ENCODE results near the gene FGF19. TPM values are rescaled to one million over a fixed set of nuclear protein-coding genes. Genes with fewer than 3 reads are reported as not detected.

Gene FGF19
- total RNA-seq, 2 donors from 2014 or later: 0.37 to 0.40 TPM

DNA sequence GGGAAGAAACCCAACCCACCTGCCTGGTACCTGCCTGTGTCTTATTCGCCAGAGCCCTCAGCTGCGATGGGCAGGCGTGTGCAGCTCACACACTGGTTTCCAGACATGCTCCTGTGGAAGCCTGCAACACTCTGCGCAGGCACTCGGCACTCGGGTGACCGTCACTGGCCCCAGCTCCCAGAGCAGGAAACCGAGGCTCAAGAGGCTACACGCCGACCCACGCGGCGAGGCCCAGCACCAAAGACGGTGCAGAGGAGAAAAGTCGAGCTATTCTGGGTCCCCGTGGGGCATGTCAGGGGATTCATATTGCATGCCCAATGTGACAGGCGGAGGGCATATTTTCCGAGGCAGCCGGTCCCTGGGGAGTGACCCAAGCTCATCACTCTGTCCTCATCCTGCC lies 11.6 kb upstream of the FGF19 start:
- no peaks in the 10 kb centered on the region for H3K36me3 Mint-ChIP-seq (ENCODE audit: low read depth)
- no peak for DNase-seq
- H3K4me3 Mint-ChIP-seq: no peak overlapping the region
- Histone ChIP-seq H3K27me3 (ENCODE audit: control insufficient read depth, insufficient read depth, low read length, poor library complexity, severe bottlenecking) (peaks cover 15% of the 10 kb centered on the region), H3K27ac (ENCODE audit: low read depth, low read length) (no peak overlapping the region), H3K9me3 (ENCODE audit: control insufficient read depth, low read length) (no peaks in the 10 kb centered on the region), H3K36me3 (ENCODE audit: control insufficient read depth, insufficient read depth, low read length) (no peaks in the 10 kb centered on the region), H3K4me1 (ENCODE audit: control insufficient read depth, insufficient read depth, low read length) (no peaks in the 10 kb centered on the region), H3K4me3 (ENCODE audit: low read length) (no peak overlapping the region), H3K9ac (ENCODE audit: extremely low read depth, low read length, poor library complexity, severe bottlenecking) (no peak overlapping the region)
- H3K27ac Mint-ChIP-seq: no peak overlapping the region
- TF ChIP-seq, protein P1, sequence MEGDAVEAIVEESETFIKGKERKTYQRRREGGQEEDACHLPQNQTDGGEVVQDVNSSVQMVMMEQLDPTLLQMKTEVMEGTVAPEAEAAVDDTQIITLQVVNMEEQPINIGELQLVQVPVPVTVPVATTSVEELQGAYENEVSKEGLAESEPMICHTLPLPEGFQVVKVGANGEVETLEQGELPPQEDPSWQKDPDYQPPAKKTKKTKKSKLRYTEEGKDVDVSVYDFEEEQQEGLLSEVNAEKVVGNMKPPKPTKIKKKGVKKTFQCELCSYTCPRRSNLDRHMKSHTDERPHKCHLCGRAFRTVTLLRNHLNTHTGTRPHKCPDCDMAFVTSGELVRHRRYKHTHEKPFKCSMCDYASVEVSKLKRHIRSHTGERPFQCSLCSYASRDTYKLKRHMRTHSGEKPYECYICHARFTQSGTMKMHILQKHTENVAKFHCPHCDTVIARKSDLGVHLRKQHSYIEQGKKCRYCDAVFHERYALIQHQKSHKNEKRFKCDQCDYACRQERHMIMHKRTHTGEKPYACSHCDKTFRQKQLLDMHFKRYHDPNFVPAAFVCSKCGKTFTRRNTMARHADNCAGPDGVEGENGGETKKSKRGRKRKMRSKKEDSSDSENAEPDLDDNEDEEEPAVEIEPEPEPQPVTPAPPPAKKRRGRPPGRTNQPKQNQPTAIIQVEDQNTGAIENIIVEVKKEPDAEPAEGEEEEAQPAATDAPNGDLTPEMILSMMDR (conservative IDR thresholded peaks at IDR 0.05): no peak
- H3K9me3 Mint-ChIP-seq: no peaks in the 10 kb centered on the region
- WGBS, 2 experiments (ENCODE audit: insufficient coverage in 1 of 2, insufficient read length in 1 of 2): 91 to 94% methylated on average over 19 of the region's 19 CpGs
- no peaks in the 10 kb centered on the region for H3K4me1 Mint-ChIP-seq
- peaks cover 13% of the 10 kb centered on the region for H3K27me3 Mint-ChIP-seq (ENCODE audit: insufficient read depth)

DNA sequence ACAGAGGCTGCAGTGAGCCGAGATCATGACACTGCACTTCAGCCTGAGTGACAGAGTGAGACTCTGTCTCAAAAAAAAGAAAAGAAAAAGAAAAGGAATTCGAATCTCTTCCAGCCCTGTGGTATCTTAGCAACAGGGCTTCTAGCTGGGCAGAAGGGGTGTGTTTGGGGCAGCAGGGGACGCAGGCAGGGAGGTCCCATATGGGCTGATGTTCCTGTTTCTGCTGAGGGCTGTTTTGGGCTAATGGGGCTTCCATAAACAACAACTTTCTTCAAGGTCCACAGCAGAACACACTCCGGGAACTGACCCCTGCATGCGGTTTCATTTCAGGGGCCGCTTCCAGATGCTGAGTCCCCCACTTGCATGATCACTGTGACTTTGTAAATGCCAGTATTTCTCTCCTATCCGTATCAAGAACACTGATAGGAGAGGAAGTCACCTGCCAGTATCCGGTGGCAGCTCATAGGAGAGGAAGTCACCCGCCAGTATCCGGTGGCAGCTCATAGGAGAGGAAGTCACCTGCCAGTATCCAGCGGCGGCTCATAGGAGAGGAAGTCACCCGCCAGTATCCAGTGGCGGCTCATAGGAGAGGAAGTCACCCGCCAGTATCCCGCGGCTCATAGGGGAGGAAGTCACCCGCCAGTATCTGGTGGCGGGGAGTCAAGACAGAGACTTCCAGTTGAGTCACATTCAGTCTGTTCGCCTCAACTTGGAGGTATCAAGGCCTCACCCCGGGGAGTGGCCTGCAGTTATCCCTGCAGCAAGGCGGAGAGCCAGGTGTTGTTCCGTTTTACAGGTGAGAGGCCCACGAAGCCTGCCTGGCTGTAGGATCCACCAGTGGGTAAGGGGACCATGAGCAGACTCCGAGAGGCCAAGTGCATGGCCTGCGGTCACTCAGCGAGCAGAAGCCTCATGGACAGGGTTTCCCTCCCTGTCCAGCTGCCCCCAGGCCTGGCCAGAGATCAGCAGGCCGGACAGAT lies 8.3 kb upstream of the FGF19 start:
- Mint-ChIP-seq H3K4me3 (no peak overlapping the region), H3K27ac (no peak overlapping the region)

DNA sequence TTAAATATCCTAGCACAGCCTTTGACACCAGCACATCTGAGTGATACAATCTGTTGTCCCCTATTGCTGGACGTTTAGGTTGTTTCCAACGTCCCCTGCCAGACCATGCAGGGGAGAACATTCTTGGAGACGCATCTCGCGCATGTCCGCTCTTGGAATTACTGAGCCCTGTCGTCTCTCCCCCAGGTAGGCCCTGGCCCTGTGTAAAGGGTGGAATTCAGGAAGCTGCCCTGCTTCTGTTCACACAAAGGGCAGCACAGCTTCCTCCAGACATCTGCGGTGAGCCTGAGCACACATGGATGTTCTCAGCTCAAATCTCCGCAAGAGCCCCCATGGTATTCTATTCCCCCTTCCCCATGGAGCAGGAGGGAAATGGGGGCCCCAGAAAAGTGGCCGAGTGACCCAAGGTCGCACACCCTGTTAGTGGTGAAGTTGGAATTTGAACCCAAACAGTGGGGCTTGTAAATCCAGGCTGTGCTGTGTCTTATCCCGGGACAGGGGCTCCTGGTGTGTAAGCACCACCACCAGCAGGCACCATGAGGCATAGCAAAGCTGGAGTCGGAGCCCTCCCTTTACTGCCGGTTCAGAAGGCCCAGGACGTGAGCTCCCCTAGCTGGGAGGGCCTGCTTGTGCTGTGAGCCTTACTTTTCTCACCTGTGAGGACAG lies 5.0 kb upstream of the FGF19 start:
- no peak overlapping the region for H3K4me3 ChIP-seq (ENCODE audit: low read length)
- H3K36me3 ChIP-seq (ENCODE audit: control insufficient read depth, insufficient read depth, low read length): no peaks in the 10 kb centered on the region
- H3K9me3 ChIP-seq (ENCODE audit: control insufficient read depth, low read length): no peaks in the 10 kb centered on the region
- H3K9me3 Mint-ChIP-seq: no peaks in the 10 kb centered on the region
- H3K27me3 ChIP-seq (ENCODE audit: control insufficient read depth, insufficient read depth, low read length, poor library complexity, severe bottlenecking): peaks cover 28% of the 10 kb centered on the region
- no peaks in the 10 kb centered on the region for H3K36me3 Mint-ChIP-seq (ENCODE audit: low read depth)
- no peak overlapping the region for H3K4me3 Mint-ChIP-seq
- peaks cover 21% of the 10 kb centered on the region for H3K27me3 Mint-ChIP-seq (ENCODE audit: insufficient read depth)
- TF ChIP-seq, protein P1 (conservative IDR thresholded peaks at IDR 0.05): peak; percentile 48
- H3K9ac ChIP-seq (ENCODE audit: extremely low read depth, low read length, poor library complexity, severe bottlenecking): no peak overlapping the region
- H3K27ac ChIP-seq (ENCODE audit: low read depth, low read length): no peak overlapping the region
- H3K27ac Mint-ChIP-seq: no peak overlapping the region
- no peaks in the 10 kb centered on the region for H3K4me1 ChIP-seq (ENCODE audit: control insufficient read depth, insufficient read depth, low read length)
- H3K4me1 Mint-ChIP-seq: peaks cover 24% of the 10 kb centered on the region
- DNase-seq: peak; percentile 83
- WGBS, 2 experiments (ENCODE audit: insufficient coverage in 1 of 2, insufficient read length in 1 of 2): 48 to 74% methylated on average over 6 to 15 of the region's 15 CpGs

More for the DNA sequence above, 8.3 kb upstream of the FGF19 start:
- H3K4me1 Mint-ChIP-seq: peaks cover 6% of the 10 kb centered on the region
- TF ChIP-seq, protein P1 (conservative IDR thresholded peaks at IDR 0.05): no peak
- Histone ChIP-seq H3K36me3 (ENCODE audit: control insufficient read depth, insufficient read depth, low read length) (no peaks in the 10 kb centered on the region), H3K4me1 (ENCODE audit: control insufficient read depth, insufficient read depth, low read length) (no peaks in the 10 kb centered on the region), H3K27me3 (ENCODE audit: control insufficient read depth, insufficient read depth, low read length, poor library complexity, severe bottlenecking) (no peaks in the 10 kb centered on the region), H3K9me3 (ENCODE audit: control insufficient read depth, low read length) (no peaks in the 10 kb centered on the region), H3K4me3 (ENCODE audit: low read length) (no peak overlapping the region), H3K9ac (ENCODE audit: extremely low read depth, low read length, poor library complexity, severe bottlenecking) (no peak overlapping the region), H3K27ac (ENCODE audit: low read depth, low read length) (no peak overlapping the region)
- H3K27me3 Mint-ChIP-seq (ENCODE audit: insufficient read depth): peaks cover 4% of the 10 kb centered on the region
- WGBS, 2 experiments (ENCODE audit: insufficient coverage in 1 of 2, insufficient read length in 1 of 2): 85 to 88% methylated on average over 24 to 28 of the region's 28 CpGs
- DNase-seq: peak; percentile 59
- H3K9me3 Mint-ChIP-seq: no peaks in the 10 kb centered on the region
- no peaks in the 10 kb centered on the region for H3K36me3 Mint-ChIP-seq (ENCODE audit: low read depth)

All from endodermal cell (in vitro differentiated cells).